OCI-LY1 (cell line): ENCODE data around the gene BMERB1.

Source experiments
- H2AFZ ChIP-seq: fragments of 200-600 bp; sonication (generic), shearing (Covaris generic); 2 replicates; pipeline ENCODE4 v1.6.0; 2014; ENCODE audit warnings: antibody characterized with exemption, mild to moderate bottlenecking, low read length
- H3F3A ChIP-seq: fragments of 200-600 bp; sonication (generic), shearing (Covaris generic); 2 replicates; pipeline ENCODE4 v1.6.0; 2014; ENCODE audit warnings: mild to moderate bottlenecking, antibody characterized with exemption, low read length, moderate library complexity; ENCODE audit not compliant: insufficient read depth
- H3K27ac ChIP-seq: fragments of 200-600 bp; sonication (generic); 2 replicates; pipeline ENCODE4 v1.5.1; 2014; ENCODE audit warnings: low read length, mixed run types, mild to moderate bottlenecking, low read depth; ENCODE audit not compliant: poor library complexity, severe bottlenecking
- H3K27me3 ChIP-seq: fragments of 200-600 bp; sonication (generic); 2 replicates; pipeline ENCODE4 v1.6.0; 2014; ENCODE audit warnings: antibody characterized with exemption, mild to moderate bottlenecking, low read length, moderate library complexity; ENCODE audit not compliant: insufficient read depth
- H3K36me3 ChIP-seq: fragments of 200-600 bp; sonication (generic); 2 replicates; pipeline ENCODE4 v1.6.1; 2014; ENCODE audit warnings: mild to moderate bottlenecking, antibody characterized with exemption, low read length, moderate library complexity, mixed read lengths; ENCODE audit not compliant: insufficient read depth
- H3K4me1 ChIP-seq: fragments of 200-600 bp; sonication (generic); 2 replicates; pipeline ENCODE4 v1.5.1; 2014; ENCODE audit warnings: mild to moderate bottlenecking, low read length, moderate library complexity; ENCODE audit not compliant: insufficient read depth, severe bottlenecking
- H3K4me2 ChIP-seq: fragments of 200-600 bp; sonication (generic), shearing (Covaris generic); 2 replicates; pipeline ENCODE4 v1.6.1; 2014; ENCODE audit warnings: low read length
- H3K4me3 ChIP-seq: fragments of 200-600 bp; sonication (generic); 2 replicates; pipeline ENCODE4 v1.5.1; 2014; ENCODE audit warnings: low read length, low read depth, mild to moderate bottlenecking, mixed read lengths; ENCODE audit not compliant: poor library complexity, severe bottlenecking
- H3K79me2 ChIP-seq: fragments of 200-600 bp; shearing (Covaris generic); 2 replicates; pipeline ENCODE4 v1.6.1; 2016; ENCODE audit warnings: mixed run types, low read length, mixed read lengths; ENCODE audit not compliant: insufficient read depth
- H3K9ac ChIP-seq: fragments of 200-600 bp; sonication (generic), shearing (Covaris generic); 2 replicates; pipeline ENCODE4 v1.6.1; 2014; ENCODE audit warnings: mild to moderate bottlenecking, low read length, mixed read lengths
- H3K9me2 ChIP-seq: fragments of 200-600 bp; sonication (generic), shearing (Covaris generic); 2 replicates; pipeline ENCODE4 v1.6.1; 2014; ENCODE audit warnings: low read depth, mild to moderate bottlenecking, low read length, mixed read lengths
- H3K9me3 ChIP-seq: fragments of 200-600 bp; shearing (Covaris generic); 2 replicates; pipeline ENCODE4 v1.6.1; 2014; ENCODE audit warnings: low read length, mixed read lengths
- H4K20me1 ChIP-seq: fragments of 200-600 bp; sonication (generic), shearing (Covaris generic); 2 replicates; pipeline ENCODE4 v1.6.0; 2016; ENCODE audit warnings: mild to moderate bottlenecking, low read length; ENCODE audit not compliant: insufficient read depth
- CTCF ChIP-seq: fragments of 200-600 bp; sonication (generic), shearing (Covaris generic); IDR thresholded peaks from 2 replicates; pipeline ENCODE4 v1.5.1; 2017; ENCODE audit warnings: mild to moderate bottlenecking, antibody characterized with exemption, low read length, moderate library complexity, mixed read lengths
- EZH2 ChIP-seq: fragments of 200-600 bp; sonication (generic), shearing (Covaris generic); IDR thresholded peaks from 2 replicates; pipeline ENCODE4 v1.8.0; 2017; ENCODE audit warnings: borderline replicate concordance, mixed run types, mild to moderate bottlenecking, antibody characterized with exemption, low read length, moderate library complexity, mixed read lengths

The BMERB1 gene

GRCh38 chr16:15538507-15538906 is 104.1 kb downstream of the BMERB1 start:
- Histone ChIP-seq H3K4me2 (no peak overlapping the region), H3K79me2 (no peaks in the 10 kb centered on the region), H3K36me3 (no peaks in the 10 kb centered on the region), H3K27me3 (no peaks in the 10 kb centered on the region), H3K27ac (no peak overlapping the region), H3K9ac (no peak overlapping the region), H2AFZ (no peak overlapping the region), H3K4me3 (no peak overlapping the region), H3F3A (no peaks in the 10 kb centered on the region), H3K4me1 (no peaks in the 10 kb centered on the region), H3K9me2 (no peaks in the 10 kb centered on the region), H3K9me3 (no peaks in the 10 kb centered on the region), H4K20me1 (no peaks in the 10 kb centered on the region)
- TF ChIP-seq CTCF (no peak), EZH2 (no peak)

GRCh38 chr16:15539197-15539596 is 104.8 kb downstream of the BMERB1 start:
- H3K36me3 ChIP-seq = no peaks in the 10 kb centered on the region
- no peaks in the 10 kb centered on the region for H3K4me1 ChIP-seq
- no peak overlapping the region for H2AFZ ChIP-seq
- TF ChIP-seq EZH2 (no peak), CTCF (no peak)
- no peaks in the 10 kb centered on the region for H3K9me2 ChIP-seq
- H3K27ac ChIP-seq = no peak overlapping the region
- no peak overlapping the region for H3K4me3 ChIP-seq
- H3K79me2 ChIP-seq = no peaks in the 10 kb centered on the region
- H3K4me2 ChIP-seq = no peak overlapping the region
- H3K9ac ChIP-seq = no peak overlapping the region
- no peaks in the 10 kb centered on the region for H3F3A ChIP-seq
- H3K27me3 ChIP-seq = no peaks in the 10 kb centered on the region
- no peaks in the 10 kb centered on the region for H4K20me1 ChIP-seq
- H3K9me3 ChIP-seq = no peaks in the 10 kb centered on the region

GRCh38 chr16:15542261-15542660 is 107.9 kb downstream of the BMERB1 start:
- no peaks in the 10 kb centered on the region for H3K9me3 ChIP-seq
- H3K4me1 ChIP-seq = no peaks in the 10 kb centered on the region
- TF ChIP-seq EZH2 (no peak), CTCF (no peak)
- H3K79me2 ChIP-seq = no peaks in the 10 kb centered on the region
- H3K27ac ChIP-seq = no peak overlapping the region
- peaks cover 7% of the 10 kb centered on the region; the same call in 1 of the 2 replicates for H3K27me3 ChIP-seq
- no peaks in the 10 kb centered on the region for H4K20me1 ChIP-seq
- no peaks in the 10 kb centered on the region for H3K9me2 ChIP-seq
- no peak overlapping the region for H3K9ac ChIP-seq
- no peaks in the 10 kb centered on the region for H3F3A ChIP-seq
- no peak overlapping the region for H3K4me2 ChIP-seq
- no peaks in the 10 kb centered on the region for H3K36me3 ChIP-seq
- no peak overlapping the region for H2AFZ ChIP-seq
- no peak overlapping the region for H3K4me3 ChIP-seq
